CD4-positive, alpha-beta T cell treated with Interleukin-10 for 1 hour (primary cell): Measurements from ENCODE around the gene NEURL1B.
"Not testable (repeated sequence)": the region's sequence is repeated elsewhere in the genome, so short reads cannot be mapped to it uniquely, and the experiment has no call there.

Experiments
- DNase-seq: peaks from one replicate; pipeline ENCODE4 v3.0.0-alpha.2; 2020

NEURL1B gene

DNA sequence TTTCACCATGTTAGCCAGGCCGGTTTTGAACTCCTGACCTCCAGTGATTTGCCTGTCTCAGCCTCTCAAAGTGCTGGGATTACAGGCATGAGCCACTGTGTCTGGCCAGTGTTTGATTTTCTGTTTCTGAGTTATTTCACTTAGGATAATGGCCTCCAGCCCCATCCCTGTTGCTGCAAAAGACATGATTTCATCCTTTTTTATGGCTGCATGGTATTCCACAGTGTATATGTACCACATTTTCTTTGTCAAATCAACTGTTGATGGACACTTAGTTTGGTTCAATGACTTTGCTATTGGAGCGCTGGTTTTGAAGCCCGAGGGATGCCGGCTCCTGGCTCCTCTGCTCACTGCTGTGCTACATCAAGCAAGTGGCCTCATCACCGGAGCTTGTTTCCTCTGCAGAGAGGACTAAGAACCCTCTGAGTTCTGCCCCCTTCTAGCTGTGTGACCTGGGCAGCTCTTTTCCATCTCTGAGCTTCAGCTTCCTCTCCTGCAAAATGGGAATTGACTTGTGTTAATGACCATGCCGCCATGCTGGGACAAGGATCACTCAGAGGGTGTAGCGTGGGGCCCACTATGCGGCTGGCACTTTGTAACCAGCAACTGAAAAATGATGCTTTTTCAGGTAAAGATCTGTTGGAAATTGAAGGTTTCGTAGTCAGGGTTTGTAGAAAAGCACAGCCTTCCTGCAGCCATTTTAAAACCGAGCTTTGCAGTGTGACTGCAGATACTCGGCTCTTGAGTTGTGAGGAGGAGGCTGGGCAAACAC, 4.6 kb upstream of the NEURL1B start:
- no peak for DNase-seq

- no peak for DNase-seq
Observed at GRCh38 chr5:172637110-172637580, 3.9 kb upstream of the NEURL1B start.

DNA sequence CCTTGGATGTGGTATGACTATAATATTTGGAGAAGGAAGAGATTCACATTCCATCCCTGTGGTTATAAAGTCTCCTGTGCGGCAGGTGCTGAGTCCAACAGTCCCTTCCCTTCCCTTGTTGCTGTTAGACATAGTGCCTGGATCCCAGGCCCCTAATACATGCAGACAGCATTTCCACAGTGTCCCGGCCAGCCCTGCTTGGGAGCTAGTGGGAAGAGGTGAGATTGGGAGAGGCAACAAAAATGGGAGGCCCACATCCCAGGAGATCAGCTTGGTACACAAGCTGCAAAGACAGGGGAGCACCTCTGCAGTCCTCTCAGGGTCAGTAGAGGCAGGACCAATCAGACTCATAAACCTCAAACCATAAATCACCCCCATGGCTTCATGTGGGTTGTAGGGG, 3.3 kb upstream of the NEURL1B start:
- no peak for DNase-seq

DNA sequence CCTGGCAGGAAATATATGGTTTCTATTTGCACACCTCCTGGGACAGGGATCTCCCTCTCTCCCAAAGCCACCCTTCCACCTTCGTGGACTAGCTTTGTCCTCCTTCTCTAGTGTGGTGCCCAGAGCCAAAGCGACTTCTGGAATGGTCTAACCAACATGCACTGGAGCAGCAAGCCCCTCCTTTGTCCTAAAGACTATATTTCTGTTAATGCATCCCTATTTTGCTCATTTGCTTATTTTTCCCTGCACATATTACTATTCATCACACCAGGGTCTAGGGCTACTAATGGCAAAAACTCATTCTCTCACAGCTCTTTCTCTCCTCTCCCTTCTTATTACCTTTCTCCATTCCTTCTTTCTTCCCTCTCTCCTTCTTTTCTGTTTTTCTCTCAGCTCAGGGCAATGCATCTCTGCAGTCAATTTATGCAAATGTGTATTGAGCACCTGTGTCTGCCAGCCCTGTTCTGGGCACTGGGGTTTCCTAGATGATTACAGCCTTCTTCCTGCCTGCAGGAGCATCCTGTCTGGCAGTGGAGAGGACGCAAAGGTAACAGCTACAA, 2.8 kb upstream of the NEURL1B start:
- DNase-seq = no peak

DNA sequence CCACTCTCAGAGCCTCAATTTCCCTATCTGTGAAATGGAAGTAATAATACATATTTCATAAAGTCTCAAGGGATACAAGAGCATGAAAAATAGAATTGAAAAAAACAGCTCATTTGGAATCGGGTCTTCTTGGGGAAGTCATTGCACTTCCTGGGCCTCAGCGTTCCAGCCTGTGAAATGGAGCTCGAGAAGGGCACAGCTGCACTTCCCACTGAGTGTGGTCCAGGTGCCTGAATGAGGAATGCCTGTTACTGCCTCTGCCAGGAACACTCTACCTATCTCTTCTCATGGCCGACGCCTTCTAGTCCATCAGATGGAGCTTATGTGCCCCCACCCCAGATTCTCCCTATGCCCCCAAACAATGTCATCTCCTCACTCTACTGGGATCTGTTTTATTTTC, 924 bp upstream of the NEURL1B start:
- DNase-seq = no peak

DNA sequence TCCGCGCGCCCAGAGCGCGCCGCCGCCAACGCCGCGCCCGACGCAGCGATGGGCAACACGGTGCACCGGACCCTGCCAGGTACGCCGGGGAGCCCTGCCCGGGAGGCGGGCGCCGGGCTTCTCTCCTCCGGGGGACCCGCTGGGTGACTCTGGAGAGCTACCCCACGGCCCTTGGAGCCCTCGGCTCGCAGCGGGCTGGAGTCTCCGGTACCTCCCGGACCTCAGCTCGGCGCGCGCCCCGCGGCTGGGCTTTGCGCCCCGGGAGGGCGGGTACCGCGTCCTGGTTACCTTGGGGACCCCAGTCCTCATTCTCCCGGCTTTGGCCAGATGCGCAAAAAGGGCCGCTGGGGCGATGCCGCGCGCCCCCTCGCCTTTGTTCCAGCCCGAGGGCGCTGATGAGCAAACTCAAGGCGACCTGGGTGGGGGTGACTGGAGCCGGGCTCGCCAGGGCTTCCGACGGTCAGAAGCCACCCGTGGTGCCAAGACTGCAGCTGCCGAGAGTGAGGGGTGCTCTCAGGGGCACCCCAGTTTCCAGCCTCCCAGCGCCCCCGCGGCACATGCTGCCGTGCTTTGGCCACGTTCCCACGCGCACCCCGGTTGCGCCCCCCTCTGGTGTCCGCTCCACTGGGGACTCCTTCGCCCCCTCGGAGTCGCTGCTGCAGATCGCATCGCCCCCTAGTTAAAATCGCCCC, 442 bp downstream of the NEURL1B start:
- no peak for DNase-seq

- DNase-seq = no peak
Observed at GRCh38 chr5:172642051-172642409, 967 bp downstream of the NEURL1B start.

- DNase-seq = no peak
Observed at GRCh38 chr5:172642486-172642885, 1.4 kb downstream of the NEURL1B start.

DNA sequence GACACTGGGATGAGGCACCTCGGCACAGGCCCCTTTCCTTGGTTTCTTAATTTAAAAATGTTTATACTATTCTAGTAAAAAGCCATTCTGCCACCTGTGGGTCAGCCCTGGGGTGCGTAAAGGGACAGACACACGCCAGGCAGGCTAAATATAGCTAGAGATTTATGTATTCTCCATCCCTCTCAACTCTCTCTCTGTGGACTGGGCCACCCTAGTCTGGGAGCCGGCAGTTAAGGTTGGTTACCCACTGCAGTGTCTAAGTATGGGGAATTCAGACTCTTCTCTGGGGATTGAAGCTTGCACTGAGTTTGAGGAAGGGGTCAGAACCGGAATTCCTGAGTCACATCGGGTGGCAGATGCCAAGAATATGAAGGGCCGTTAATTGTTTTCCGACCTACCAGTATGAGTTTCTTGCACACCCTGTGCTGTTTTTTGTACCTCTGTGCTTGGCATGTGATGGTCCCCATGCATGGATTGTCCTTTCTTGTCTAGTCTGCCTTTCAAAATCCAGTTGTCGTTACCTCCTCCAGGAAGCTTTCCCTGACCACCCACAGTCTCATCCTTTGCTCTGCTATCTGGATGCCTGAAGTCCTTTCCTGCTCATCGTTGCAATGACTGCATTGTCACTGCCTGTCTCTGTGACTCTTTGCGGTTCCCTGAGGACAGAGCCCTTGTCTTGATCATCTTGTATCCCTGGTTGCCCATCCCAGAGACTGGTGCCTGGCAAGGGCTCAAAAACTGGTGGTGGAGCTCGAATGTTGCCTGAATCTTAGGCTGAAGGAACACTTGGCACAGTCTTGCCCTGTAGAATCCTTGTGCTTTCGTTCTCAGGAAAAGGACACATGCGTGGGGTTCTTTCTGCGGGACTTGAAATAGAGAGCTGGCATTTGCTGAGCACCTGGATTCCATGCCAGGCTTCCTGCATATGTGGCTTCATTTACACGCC, 2.1 kb downstream of the NEURL1B start:
- DNase-seq = no peak

DNA sequence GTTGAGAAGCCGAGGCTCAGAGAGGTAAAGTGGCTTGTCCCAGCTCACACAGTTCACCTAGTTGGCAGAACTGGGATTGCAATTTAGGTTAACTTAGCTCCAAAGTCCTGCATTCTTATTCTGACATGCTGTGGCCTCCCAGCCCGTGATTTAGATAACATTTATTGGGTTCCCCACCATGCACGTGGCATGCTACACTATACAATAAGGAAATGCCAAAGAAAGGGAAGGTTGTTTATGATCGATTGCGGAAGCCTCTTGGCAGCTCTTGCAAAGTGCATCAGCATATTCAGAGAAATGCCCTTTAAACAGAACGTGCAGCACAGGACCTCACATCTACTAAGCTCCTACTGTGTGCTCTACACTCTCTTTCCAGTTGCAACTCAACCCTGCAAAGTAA, 3.2 kb downstream of the NEURL1B start:
- no peak for DNase-seq

DNA sequence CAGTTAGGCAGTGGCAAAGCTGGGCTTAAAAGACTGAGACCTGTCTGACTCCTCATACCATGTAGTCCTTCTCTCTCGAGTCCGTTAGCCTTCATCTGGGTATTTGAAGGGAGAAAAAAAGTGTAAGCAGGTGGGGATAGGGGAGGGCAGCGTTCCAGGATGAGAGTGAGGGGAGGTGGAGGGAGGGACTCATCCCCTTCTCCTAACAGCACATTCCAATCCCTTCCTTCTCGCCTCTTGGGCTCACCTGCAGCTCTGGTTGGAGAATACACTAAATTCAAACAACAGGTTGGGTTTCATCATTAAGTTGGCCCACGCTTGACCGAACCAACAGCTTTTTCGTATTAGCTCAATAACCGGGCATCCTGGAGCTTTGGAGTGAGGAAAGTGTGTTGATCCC, 3.6 kb downstream of the NEURL1B start:
- no peak for DNase-seq

DNA sequence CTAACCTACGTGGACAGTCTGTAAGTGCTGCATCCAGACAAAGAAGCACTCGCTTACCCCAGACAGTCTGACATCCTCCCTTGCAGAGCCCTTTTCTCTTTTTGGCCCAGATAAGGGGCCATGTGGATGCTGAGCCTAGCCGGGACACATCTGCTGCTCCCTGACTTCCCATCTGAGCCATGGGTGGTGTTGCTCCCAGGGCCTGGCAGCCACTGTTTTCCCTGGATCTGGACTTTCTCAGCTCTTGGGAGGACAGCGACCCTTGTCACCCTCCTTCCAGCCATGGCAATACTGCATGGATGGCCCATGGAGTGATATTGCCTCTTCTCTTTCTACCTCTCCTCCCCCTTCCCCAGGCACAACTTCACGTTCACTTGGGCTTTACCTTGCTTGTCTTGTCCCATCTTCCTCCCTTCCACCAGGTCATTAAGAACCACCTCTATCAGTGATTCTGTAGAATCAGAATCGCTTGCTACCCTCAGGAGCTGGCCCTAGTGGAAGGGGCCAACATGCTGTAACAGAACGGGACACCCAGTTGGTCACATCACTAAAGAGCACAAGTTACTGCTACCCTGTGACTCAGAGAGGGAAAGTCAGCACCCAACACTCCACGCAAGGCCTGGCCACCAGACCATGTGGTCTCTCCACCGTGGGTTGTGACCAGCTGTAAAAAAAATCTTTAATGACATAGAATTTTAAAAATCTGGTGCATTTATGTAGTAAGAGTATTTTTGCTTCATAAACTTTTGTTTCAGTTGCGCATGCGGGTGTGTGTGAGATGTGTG, 4.4 kb downstream of the NEURL1B start:
- no peak for DNase-seq

GRCh38 chr5:172646716-172647285, 5.7 kb downstream of the NEURL1B start:
- DNase-seq = no peak

DNA sequence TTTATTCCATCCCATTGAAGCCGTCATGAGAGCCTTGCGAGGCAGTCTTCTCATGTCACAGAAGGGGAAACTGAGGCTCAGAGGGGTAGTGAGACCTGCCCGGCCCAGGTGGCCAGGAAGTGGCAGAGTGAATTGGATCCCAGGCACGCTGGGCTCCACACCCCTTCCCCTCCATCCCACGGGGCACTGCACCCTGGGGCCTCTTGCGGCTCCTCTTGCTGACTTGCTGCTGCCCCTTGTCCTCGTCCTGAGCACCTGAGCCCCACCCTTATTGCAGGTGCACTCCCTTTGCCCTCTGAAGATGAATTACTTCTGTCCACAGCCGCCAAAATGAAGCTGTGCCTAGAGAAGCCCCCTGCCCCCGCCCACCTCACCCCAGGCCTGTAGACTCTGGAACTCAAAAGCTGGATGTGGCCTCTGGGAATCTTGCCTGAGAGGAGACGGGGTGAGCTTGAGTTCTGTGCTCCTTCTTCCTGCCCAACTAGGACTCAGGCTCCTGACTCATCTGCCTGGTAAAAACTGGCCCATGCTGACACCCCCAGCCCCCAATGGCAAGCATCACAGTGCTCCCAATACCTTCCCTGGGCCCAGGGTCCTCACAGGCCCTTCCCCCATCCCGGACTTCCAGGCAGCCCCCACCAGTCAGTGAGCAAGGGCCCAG, 6.4 kb downstream of the NEURL1B start:
- DNase-seq = no peak

DNA sequence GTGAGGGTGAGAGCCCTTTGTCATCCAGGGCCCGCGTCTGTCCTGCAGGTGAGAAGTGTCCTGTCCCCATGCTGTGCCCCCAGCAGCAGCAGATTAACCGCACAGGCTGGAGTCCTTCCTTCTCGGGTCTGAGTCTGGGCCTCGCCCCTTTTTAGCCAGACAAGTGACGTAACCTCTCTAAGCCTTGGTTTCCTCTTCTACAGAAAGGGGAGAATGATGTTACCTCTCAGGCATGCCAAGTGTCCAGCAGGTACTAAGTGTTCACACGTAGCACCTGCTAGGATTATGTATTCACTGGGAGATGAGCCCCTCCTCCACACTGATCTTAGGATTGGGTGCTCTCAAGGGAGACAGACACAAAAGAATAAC, 6.9 kb downstream of the NEURL1B start:
- DNase-seq = no peak

DNA sequence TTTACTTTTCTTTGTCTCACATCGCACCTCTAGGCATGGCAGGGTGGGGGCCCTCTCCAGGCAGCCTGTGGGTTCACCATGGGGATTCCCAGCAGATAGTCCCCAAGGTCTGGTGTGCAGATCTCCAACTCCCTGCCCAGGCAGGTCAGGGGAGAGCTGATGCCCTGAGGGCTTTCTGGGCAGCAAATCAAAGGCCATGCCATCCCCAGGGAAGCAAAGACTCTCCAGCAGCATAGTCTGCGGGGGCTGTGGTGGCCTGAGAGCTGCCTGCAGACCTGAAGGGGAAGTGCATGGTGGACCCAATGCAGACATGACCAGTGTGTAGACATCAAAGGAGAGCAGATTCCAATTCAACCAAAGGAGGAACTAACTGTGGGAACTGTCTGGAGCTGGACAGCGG, 7.7 kb downstream of the NEURL1B start:
- no peak for DNase-seq

DNA sequence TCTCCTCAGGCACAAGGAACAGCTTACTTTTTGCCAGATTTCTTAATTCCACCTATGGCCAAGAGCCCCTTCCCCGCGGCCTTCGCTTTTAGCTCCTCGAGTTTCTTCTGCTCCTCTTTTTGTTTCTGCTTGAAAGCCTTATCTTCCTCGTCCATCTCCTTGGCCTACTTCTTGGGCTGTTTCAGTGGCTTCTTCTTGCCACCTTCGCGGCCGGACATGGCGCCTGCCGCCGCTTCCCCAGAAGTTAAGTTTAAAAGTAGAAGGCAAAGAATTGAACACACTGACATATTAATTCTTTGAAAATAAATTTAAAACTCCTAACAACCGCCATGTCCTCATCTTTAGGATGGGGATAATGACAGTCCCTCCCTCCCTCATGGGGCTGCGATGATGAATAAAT, 15.4 kb downstream of the NEURL1B start:
- DNase-seq = not testable (repeated sequence)

- not testable (repeated sequence) for DNase-seq
Observed at GRCh38 chr5:172657524-172658233, 16.6 kb downstream of the NEURL1B start.

GRCh38 chr5:172658391-172658790, 17.3 kb downstream of the NEURL1B start:
- no peak for DNase-seq

GRCh38 chr5:172658961-172659501, 18.0 kb downstream of the NEURL1B start:
- DNase-seq = no peak

DNA sequence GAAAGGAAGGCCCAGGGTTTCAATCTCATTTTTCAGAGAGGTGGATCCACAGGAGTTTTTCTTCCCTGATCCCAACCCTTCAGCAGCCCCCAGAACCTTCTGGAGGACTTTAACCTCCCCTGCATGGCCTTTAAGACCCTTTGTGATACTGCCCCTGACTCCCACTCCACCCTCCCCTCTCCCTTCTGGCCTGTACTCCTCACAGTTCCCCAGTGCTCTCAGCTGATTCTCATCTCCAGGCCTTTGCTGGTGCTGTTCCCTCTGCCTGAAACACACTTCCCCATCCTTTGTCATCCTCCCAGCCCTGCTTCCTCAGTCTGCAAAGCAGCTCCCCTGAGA, 18.5 kb downstream of the NEURL1B start:
- DNase-seq = no peak
